GM19238 (cell line): ENCODE measurements around the gene KIF3C.
"Not testable (repeated sequence)": the region's sequence is repeated elsewhere in the genome, so short reads cannot be mapped to it uniquely, and the experiment has no call there.

ENCODE experiments used
- DNase-seq: peaks from one replicate; pipeline ENCODE4 v3.0.0; 2011; ENCODE audit warnings: low spot score; ENCODE audit not compliant: insufficient read length

KIF3C gene

GRCh38 chr2:25982273-25982967 lies at the start of gene KIF3C:
Gene KIF3C, minus strand, starts transcription at chr2:25982497. Its CDS starts 580 bp downstream, at chr2:25981917.
- DNase-seq = peak; percentile 66

- DNase-seq = not testable (repeated sequence)
Measured at GRCh38 chr2:26028083-26028482, 45.8 kb upstream of the KIF3C start.

GRCh38 chr2:26025509-26025908 lies 43.2 kb upstream of the KIF3C start:
- DNase-seq = no peak

GRCh38 chr2:26024260-26024659 lies 42.0 kb upstream of the KIF3C start:
- DNase-seq = no peak

GRCh38 chr2:26020231-26020640 lies 37.9 kb upstream of the KIF3C start:
- DNase-seq = no peak

- no peak for DNase-seq
Measured at GRCh38 chr2:26018184-26019055, 36.1 kb upstream of the KIF3C start.

- no peak for DNase-seq
Measured at GRCh38 chr2:26017464-26018183, 35.3 kb upstream of the KIF3C start.

GRCh38 chr2:26016706-26017045 lies 34.4 kb upstream of the KIF3C start:
- DNase-seq = not testable (repeated sequence)

- no peak for DNase-seq
Measured at GRCh38 chr2:26016012-26016705, 33.9 kb upstream of the KIF3C start.

- no peak for DNase-seq
Measured at GRCh38 chr2:26013668-26014067, 31.4 kb upstream of the KIF3C start.

GRCh38 chr2:26011990-26012856 lies 29.9 kb upstream of the KIF3C start:
- no peak for DNase-seq

- DNase-seq = no peak
Measured at GRCh38 chr2:26011609-26011989, 29.3 kb upstream of the KIF3C start.

GRCh38 chr2:26010943-26011342 lies 28.6 kb upstream of the KIF3C start:
- DNase-seq = no peak

GRCh38 chr2:26009567-26009963 lies 27.3 kb upstream of the KIF3C start:
- no peak for DNase-seq

GRCh38 chr2:26008851-26009566 lies 26.7 kb upstream of the KIF3C start:
- DNase-seq = no peak

- no peak for DNase-seq
Measured at GRCh38 chr2:26008095-26008494, 25.8 kb upstream of the KIF3C start.

GRCh38 chr2:26002632-26003310 lies 20.5 kb upstream of the KIF3C start:
- no peak for DNase-seq

- DNase-seq = no peak
Measured at GRCh38 chr2:26001743-26002351, 19.6 kb upstream of the KIF3C start.

GRCh38 chr2:26000561-26001082 lies 18.3 kb upstream of the KIF3C start:
- no peak for DNase-seq
